Esophagus squamous epithelium (tissue), 5 donors: ENCODE results near the gene MSL2. TPM values are rescaled to one million over a fixed set of nuclear protein-coding genes. Genes with fewer than 3 reads are reported as not detected.

ENCODE experiments used
- DNase-seq: peaks from one replicate; lab custom pipeline; 2025; lab: John Stamatoyannopoulos, UW
- H3K27ac ChIP-seq, 4 donors: fragments of 200-600 bp; sonication (generic); one replicate each; pipeline ENCODE4 v1.5.1; 2016 to 2019; ENCODE audit warnings: mild to moderate bottlenecking in 1 of 4
- H3K27me3 ChIP-seq, 4 donors: fragments of 200-600 bp; sonication (generic); 1 replicate in 3 of 4; 2 replicates in 1 of 4; pipeline versions ENCODE4 v1.5.1 to v1.6.0; 2017 to 2021; ENCODE audit warnings: antibody characterized with exemption in 1 of 4
- H3K36me3 ChIP-seq, 3 donors: fragments of 200-600 bp; sonication (generic); one replicate each; pipeline ENCODE4 v1.5.1; 2016 to 2019
- H3K4me1 ChIP-seq, 3 donors: fragments of 200-600 bp; sonication (generic); one replicate each; pipeline ENCODE4 v1.5.1; 2017 to 2019
- H3K4me3 ChIP-seq, 4 donors: fragments of 200-600 bp; sonication (generic); 1 replicate in 3 of 4; 2 replicates in 1 of 4; pipeline ENCODE4 v1.5.1; 2016 to 2019; ENCODE audit warnings: mild to moderate bottlenecking in 2 of 4, moderate library complexity in 1 of 4
- H3K9me3 ChIP-seq, 3 donors: fragments of 200-600 bp; sonication (generic); one replicate each; pipeline ENCODE4 v1.5.1; 2016 to 2019
- CTCF ChIP-seq, 6 experiments: fragments of 450-650 bp in 4 of 6; fragments of 200-600 bp in 2 of 6; sonication (generic) in 2 of 6; IDR thresholded peaks; one replicate each; pipeline ENCODE4 v1.5.1; 2016 to 2019; ENCODE audit warnings: antibody characterized with exemption in 6 of 6, mild to moderate bottlenecking in 4 of 6, moderate library complexity in 4 of 6
- POLR2A ChIP-seq, 4 donors: fragments of 450-650 bp; IDR thresholded peaks; one replicate each; pipeline ENCODE4 v1.6.1; 2017; ENCODE audit warnings: antibody characterized with exemption in 4 of 4, mild to moderate bottlenecking in 4 of 4, moderate library complexity in 3 of 4
- WGBS, 2 donors: methylation state at CpG; one replicate each; pipeline ENCODE4 v1.1.5; 2018; 5-methylcytosine and 5-hydroxymethylcytosine counted together
- intact Hi-C: fragments of 100-400 bp; cut with DNase I; formaldehyde crosslinking; loops from one replicate; pipeline ENCODE4 v1.15.0; 2022
- total RNA-seq, 4 donors: library from RNA; depleted of rRNA; stranded (reverse); fragments of >200 nt; gene quantifications; one replicate each; pipeline ENCODE4 v1.1.0, GENCODE V29; 2016
- donor health status: DM: yes; HTN: yes; CAD: no.

The MSL2 gene
- total RNA-seq, 4 donors from 2014 or later, result 12.9 to 24.8 (median 16.5) TPM

DNA sequence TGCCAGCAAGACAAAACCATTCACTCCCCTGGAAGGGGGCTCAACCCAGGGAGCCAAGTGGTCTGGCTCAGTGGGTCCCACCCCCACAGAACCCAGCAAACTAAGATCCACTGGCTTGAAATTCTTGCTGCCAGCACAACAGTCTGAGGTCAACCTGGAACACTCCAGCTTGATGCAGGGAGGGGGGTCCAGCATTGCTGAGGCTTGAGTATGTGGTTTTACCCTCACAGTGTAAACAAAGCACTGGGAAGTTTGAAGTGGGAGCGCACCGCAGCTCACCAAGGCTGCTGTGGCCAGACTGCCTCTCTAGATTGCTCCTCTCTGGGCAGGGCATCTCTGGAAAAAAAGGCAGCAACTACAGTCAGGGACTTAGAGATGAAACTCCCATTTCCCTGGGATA, 81.7 kb downstream of the MSL2 start:
- TF ChIP-seq CTCF (IDR thresholded peaks at IDR 0.05) (no peak), POLR2A (IDR thresholded peaks at IDR 0.05) (no peak)
- DNase-seq, result no peak
- no peak overlapping the region for H3K4me3 ChIP-seq
- no peak overlapping the region for H3K27ac ChIP-seq
- peaks cover 0 to 23% (median 0%) of the 10 kb centered on the region in 3 donors for H3K36me3 ChIP-seq
- H3K9me3 ChIP-seq, result no peaks in the 10 kb centered on the region
- H3K4me1 ChIP-seq, result no peaks in the 10 kb centered on the region
- 100% methylated on average over 2 of the region's 2 CpGs; no CpG with 5 or more reads in 1 of the 2 donors for WGBS, 2 donors
- intact Hi-C loops, result no loop called here
- no peaks in the 10 kb centered on the region for H3K27me3 ChIP-seq

- H3K36me3 ChIP-seq, result peaks cover 0 to 49% (median 0%) of the 10 kb centered on the region in 3 donors
- TF ChIP-seq CTCF (IDR thresholded peaks at IDR 0.05), result no peak
- no peak for TF ChIP-seq POLR2A (IDR thresholded peaks at IDR 0.05)
- no peaks in the 10 kb centered on the region for H3K9me3 ChIP-seq
- no peaks in the 10 kb centered on the region for H3K27me3 ChIP-seq
- H3K4me1 ChIP-seq, result no peaks in the 10 kb centered on the region
- DNase-seq, result no peak
- 78 to 88% methylated on average over 2 of the region's 2 CpGs for WGBS, 2 donors
- intact Hi-C loops, result no loop called here
- H3K4me3 ChIP-seq, result no peak overlapping the region
- H3K27ac ChIP-seq, result no peak overlapping the region
Observed at GRCh38 chr3:136110481-136110880, 85.7 kb downstream of the MSL2 start.

DNA sequence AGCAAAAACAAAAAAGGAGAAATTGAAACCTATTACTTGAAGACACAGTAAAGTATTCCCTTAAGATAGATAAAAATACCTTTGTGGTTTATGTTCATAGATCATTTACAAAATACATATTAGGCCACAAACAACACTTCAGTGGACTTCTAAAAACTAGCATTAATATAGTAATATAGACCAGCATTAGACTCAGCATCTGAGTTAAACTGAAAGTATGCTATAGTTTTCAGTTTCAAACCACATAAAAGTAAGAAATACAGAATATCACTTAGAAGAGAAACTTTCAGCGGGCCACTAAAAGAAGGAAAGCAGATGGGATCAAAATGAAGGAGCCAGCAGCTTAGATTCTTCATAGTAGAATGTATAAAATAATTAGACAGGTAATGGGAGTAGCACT, 86.6 kb downstream of the MSL2 start:
- peaks cover 0 to 58% (median 0%) of the 10 kb centered on the region in 3 donors for H3K36me3 ChIP-seq
- no peak overlapping the region for H3K4me3 ChIP-seq
- intact Hi-C loops, result no loop called here
- TF ChIP-seq CTCF (IDR thresholded peaks at IDR 0.05) (no peak), POLR2A (IDR thresholded peaks at IDR 0.05) (no peak)
- H3K4me1 ChIP-seq, result no peaks in the 10 kb centered on the region
- H3K27me3 ChIP-seq, result no peaks in the 10 kb centered on the region
- H3K27ac ChIP-seq, result no peak overlapping the region
- H3K9me3 ChIP-seq, result no peaks in the 10 kb centered on the region
- no peak for DNase-seq
- WGBS, 2 donors, result 71 to 83% methylated on average over 1 of the region's 1 CpG

DNA sequence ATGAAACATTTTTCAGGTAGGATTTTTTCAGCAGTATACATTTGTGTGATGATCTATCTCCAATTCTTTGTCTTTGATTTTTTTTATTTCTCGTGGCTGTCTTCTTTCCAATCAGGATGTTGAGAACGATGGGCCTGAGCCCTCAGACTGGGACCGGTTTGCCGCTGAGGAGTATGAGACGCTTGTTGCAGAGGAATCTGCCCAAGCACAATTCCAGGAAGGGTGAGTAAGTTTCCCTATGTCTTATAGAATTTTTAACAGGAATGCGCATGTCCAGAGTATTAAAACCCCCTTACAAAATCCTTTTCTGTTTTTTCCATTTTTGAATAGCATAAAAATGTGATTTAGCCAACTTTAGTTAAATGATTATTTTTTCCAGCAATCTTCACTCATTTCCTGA, 90.0 kb downstream of the MSL2 start:
- Histone ChIP-seq H3K27ac (no peak overlapping the region), H3K4me1 (no peaks in the 10 kb centered on the region), H3K27me3 (no peaks in the 10 kb centered on the region), H3K4me3 (no peak overlapping the region), H3K36me3 (peaks cover 0 to 74% (median 0%) of the 10 kb centered on the region in 3 donors), H3K9me3 (no peaks in the 10 kb centered on the region)
- no peak for DNase-seq
- intact Hi-C loops, result no loop called here
- no peak for TF ChIP-seq CTCF (IDR thresholded peaks at IDR 0.05)
- TF ChIP-seq POLR2A (IDR thresholded peaks at IDR 0.05), result no peak
- 87 to 89% methylated on average over 6 of the region's 6 CpGs for WGBS, 2 donors

GRCh38 chr3:136105044-136105443, 91.1 kb downstream of the MSL2 start:
- no peaks in the 10 kb centered on the region for H3K9me3 ChIP-seq
- TF ChIP-seq POLR2A (IDR thresholded peaks at IDR 0.05), result no peak
- TF ChIP-seq CTCF (IDR thresholded peaks at IDR 0.05), result no peak
- peaks cover 0 to 74% (median 0%) of the 10 kb centered on the region in 3 donors for H3K36me3 ChIP-seq
- no peaks in the 10 kb centered on the region for H3K4me1 ChIP-seq
- intact Hi-C loops, result no loop called here
- WGBS, 2 donors, result 78 to 89% methylated on average over 4 of the region's 4 CpGs
- H3K27me3 ChIP-seq, result no peaks in the 10 kb centered on the region
- H3K4me3 ChIP-seq, result no peak overlapping the region
- no peak overlapping the region for H3K27ac ChIP-seq
- no peak for DNase-seq

Other genes starting within 250 kb of the MSL2 start
- gene PPP2R3A, start 230.6 kb downstream of the MSL2 start, total RNA-seq, result 10 to 100 TPM in 3 of 4 donors, 1 to 10 TPM in 1; 9.4 to 15.6 (median 13.6) TPM
- gene PCCB, start 54.0 kb upstream of the MSL2 start, total RNA-seq, result 10 to 100 TPM; 30.7 to 43.5 (median 38.0) TPM